H1 (cell line): ENCODE measurements around the gene STAG1. TPM values are rescaled to one million over a fixed set of nuclear protein-coding genes. Genes with fewer than 3 reads are reported as not detected.

Experiments used
- CTCF ChIA-PET: fragments of 300-600 bp; sonication (Branson Sonifier 250); formaldehyde crosslinking; loops from one replicate; lab custom pipeline; 2021; ENCODE audit not compliant: partially characterized antibody; lab: Charles Lee
- POLR2A ChIA-PET: fragments of 300-600 bp; sonication (Branson Sonifier 250); formaldehyde crosslinking; loops from one replicate; lab custom pipeline; 2021; ENCODE audit warnings: inconsistent platforms; ENCODE audit not compliant: partially characterized antibody; lab: Charles Lee
- DNase-seq, 2 experiments: peaks; one replicate each; pipeline versions ENCODE4 v3.0.0 to v3.0.0-alpha.2; 2010 to 2022; ENCODE audit warnings: low spot score in 2 of 2, low read depth in 1 of 2, mixed read lengths in 1 of 2
- FAIRE-seq: peaks from 2 replicates; lab custom pipeline; 2011; peaks lifted over from hg19 to GRCh38; lab: Jason Lieb, UNC
- H2AFZ ChIP-seq: 2 replicates; pipeline ENCODE4 v1.8.1; 2012; ENCODE audit warnings: low read length, inconsistent platforms
- H2AK5ac ChIP-seq: 2 replicates; pipeline ENCODE4 v1.6.1; 2013; ENCODE audit warnings: low read depth, low read length
- H2BK120ac ChIP-seq: replicated peaks from 2 replicates; pipeline ENCODE3; 2013; ENCODE audit warnings: low read depth, low read length, inconsistent platforms
- H2BK12ac ChIP-seq: 2 replicates; pipeline ENCODE4 v1.6.1; 2013; ENCODE audit warnings: low read depth, low read length
- H2BK15ac ChIP-seq: 2 replicates; pipeline ENCODE4 v1.6.1; 2013; ENCODE audit warnings: low read length
- H2BK20ac ChIP-seq: 2 replicates; pipeline ENCODE4 v1.6.1; 2013; ENCODE audit warnings: low read length
- H2BK5ac ChIP-seq: 2 replicates; pipeline ENCODE4 v1.6.1; 2013; ENCODE audit warnings: low read depth, low read length
- H3K14ac ChIP-seq: 2 replicates; pipeline ENCODE4 v1.6.1; 2013; ENCODE audit warnings: inconsistent platforms; ENCODE audit not compliant: insufficient read length
- H3K18ac ChIP-seq: 2 replicates; pipeline ENCODE4 v1.6.1; 2013; ENCODE audit warnings: low read length; ENCODE audit errors: extremely low read depth
- H3K23ac ChIP-seq: 2 replicates; pipeline ENCODE4 v1.6.1; 2013; ENCODE audit warnings: inconsistent platforms; ENCODE audit not compliant: insufficient read length
- H3K23me2 ChIP-seq: 2 replicates; pipeline ENCODE4 v1.6.1; 2013; ENCODE audit warnings: low read depth, low read length
- H3K27ac ChIP-seq: 2 replicates; pipeline ENCODE4 v1.6.1; 2011; ENCODE audit warnings: low read depth, low read length, inconsistent platforms
- H3K27me3 ChIP-seq, 4 experiments: replicated peaks in 1 of 4; 1 replicate in 1 of 4; 2 replicates in 3 of 4; pipeline versions ENCODE4 v1.6.1 to v1.8.1; 2011 to 2013; ENCODE audit warnings: low read length in 3 of 4, mild to moderate bottlenecking in 3 of 4, inconsistent platforms in 2 of 4, mixed read lengths in 2 of 4, moderate library complexity in 1 of 4; ENCODE audit not compliant: control insufficient read depth in 3 of 4, insufficient read depth in 3 of 4; ENCODE audit errors: extremely low read depth in 1 of 4
- H3K36me3 ChIP-seq, 4 experiments: 2 replicates each; pipeline versions ENCODE4 v1.6.1 to v1.8.1; 2011 to 2013; ENCODE audit warnings: mild to moderate bottlenecking in 4 of 4, low read length in 3 of 4, moderate library complexity in 2 of 4, control low read depth in 1 of 4, inconsistent platforms in 1 of 4; ENCODE audit not compliant: insufficient read depth in 4 of 4, control insufficient read depth in 2 of 4
- H3K4ac ChIP-seq: replicated peaks from 2 replicates; pipeline ENCODE3; 2013; ENCODE audit warnings: low read length, low read depth, mixed read lengths, inconsistent platforms; ENCODE audit not compliant: insufficient read length
- H3K4me1 ChIP-seq, 4 experiments: replicated peaks in 1 of 4; 1 replicate in 1 of 4; 2 replicates in 3 of 4; pipeline versions ENCODE4 v1.6.1 to v1.8.1; 2011 to 2013; ENCODE audit warnings: low read length in 3 of 4, inconsistent platforms in 2 of 4, mixed read lengths in 1 of 4; ENCODE audit not compliant: insufficient read depth in 4 of 4, control insufficient read depth in 3 of 4
- H3K4me2 ChIP-seq, 2 experiments: 2 replicates each; pipeline versions ENCODE4 v1.6.1 to v1.8.1; 2011 to 2013; ENCODE audit warnings: low read depth in 2 of 2, low read length in 2 of 2, control low read depth in 1 of 2, inconsistent platforms in 1 of 2, mild to moderate bottlenecking in 1 of 2; ENCODE audit not compliant: insufficient read depth in 1 of 2
- H3K4me3 ChIP-seq, 4 experiments: fragments of 200-600, 300-600 bp in 1 of 4; sonication (generic), shearing (Covaris generic), sonication (Bioruptor Twin) in 1 of 4; 2 replicates each; pipeline versions ENCODE4 v1.5.1 to v1.8.1; 2011 to 2016; ENCODE audit warnings: low read length in 4 of 4, low read depth in 3 of 4, control low read depth in 2 of 4, inconsistent platforms in 2 of 4, mild to moderate bottlenecking in 2 of 4, mixed read lengths in 1 of 4, moderate library complexity in 1 of 4; ENCODE audit not compliant: insufficient read depth in 2 of 4; ENCODE audit errors: extremely low read depth in 1 of 4
- H3K56ac ChIP-seq: replicated peaks from 2 replicates; pipeline ENCODE3; 2013; ENCODE audit warnings: low read depth, mild to moderate bottlenecking, mixed read lengths, low read length, inconsistent platforms; ENCODE audit not compliant: insufficient read length
- H3K79me1 ChIP-seq: 2 replicates; pipeline ENCODE4 v1.6.1; 2013; ENCODE audit warnings: low read depth, low read length, control low read depth
- H3K79me2 ChIP-seq, 2 experiments: 2 replicates each; pipeline versions ENCODE4 v1.6.1 to v1.8.1; 2012 to 2013; ENCODE audit warnings: low read length in 2 of 2, mild to moderate bottlenecking in 2 of 2, inconsistent platforms in 1 of 2; ENCODE audit not compliant: insufficient read depth in 2 of 2, control insufficient read depth in 1 of 2
- H3K9ac ChIP-seq, 4 experiments: replicated peaks in 1 of 4; 1 replicate in 1 of 4; 2 replicates in 3 of 4; pipeline versions ENCODE4 v1.6.1 to v1.8.1; 2011 to 2013; ENCODE audit warnings: low read depth in 3 of 4, low read length in 3 of 4, control low read depth in 2 of 4, mild to moderate bottlenecking in 2 of 4, moderate library complexity in 2 of 4, inconsistent platforms in 1 of 4; ENCODE audit errors: extremely low read depth in 1 of 4
- H3K9me3 ChIP-seq, 2 experiments: 2 replicates each; pipeline versions ENCODE4 v1.6.1 to v1.8.1; 2012 to 2013; ENCODE audit warnings: mild to moderate bottlenecking in 2 of 2, moderate library complexity in 2 of 2, control low read depth in 1 of 2, inconsistent platforms in 1 of 2, low read depth in 1 of 2, low read length in 1 of 2, mixed read lengths in 1 of 2; ENCODE audit not compliant: insufficient read depth in 2 of 2
- H4K20me1 ChIP-seq, 2 experiments: replicated peaks in 1 of 2; 2 replicates each; pipeline versions ENCODE3 to v1.8.1; 2011 to 2013; ENCODE audit warnings: inconsistent platforms in 2 of 2, low read length in 2 of 2, mild to moderate bottlenecking in 1 of 2; ENCODE audit not compliant: insufficient read depth in 2 of 2, control insufficient read depth in 1 of 2
- H4K5ac ChIP-seq: 2 replicates; pipeline ENCODE4 v1.6.1; 2013; ENCODE audit warnings: low read length, low read depth, mixed read lengths, inconsistent platforms; ENCODE audit not compliant: insufficient read length
- H4K8ac ChIP-seq: 2 replicates; pipeline ENCODE4 v1.8.0; 2013; ENCODE audit warnings: mild to moderate bottlenecking, moderate library complexity, low read length, inconsistent platforms; ENCODE audit not compliant: insufficient read depth; ENCODE audit errors: extremely low read depth
- H4K91ac ChIP-seq: replicated peaks from 2 replicates; pipeline ENCODE3; 2013; ENCODE audit warnings: low read length, mixed read lengths, inconsistent platforms; ENCODE audit not compliant: insufficient read length
- CBX8 ChIP-seq: fragments of 300-800, 300-1000 bp; sonication (generic); IDR thresholded peaks from 2 replicates; pipeline ENCODE4 v1.7.1; 2016; ENCODE audit warnings: low read depth, low read length, borderline replicate concordance
- EP300 ChIP-seq, 2 experiments: IDR thresholded peaks; 1 replicate in 1 of 2; 2 replicates in 1 of 2; pipeline ENCODE4 v1.6.1; 2011 to 2012; ENCODE audit warnings: low read depth in 2 of 2, low read length in 2 of 2, mild to moderate bottlenecking in 2 of 2, borderline replicate concordance in 1 of 2, inconsistent platforms in 1 of 2, moderate library complexity in 1 of 2
- GTF2F1 ChIP-seq: IDR thresholded peaks from 2 replicates; pipeline ENCODE4 v1.6.1; 2012; ENCODE audit warnings: low read depth, low read length, improper control_type of control experiment, borderline replicate concordance
- RAD21 ChIP-seq, 2 experiments: IDR thresholded peaks in 1 of 2; conservative IDR thresholded peaks in 1 of 2; 2 replicates each; pipeline ENCODE4 v1.6.1; 2011; ENCODE audit warnings: low read depth in 2 of 2, low read length in 2 of 2, improper control_type of control experiment in 1 of 2, inconsistent platforms in 1 of 2, mild to moderate bottlenecking in 1 of 2, moderate library complexity in 1 of 2
- SIX5 ChIP-seq: IDR thresholded peaks from 2 replicates; pipeline ENCODE4 v1.6.1; 2011; ENCODE audit warnings: mild to moderate bottlenecking, low read depth, low read length
- polyA plus RNA-seq, 7 experiments: library from polyadenylated mRNA; depleted of rRNA in 3 of 7; stranded (reverse) in 5 of 7; unstranded in 2 of 7; fragments of >200 nt in 5 of 7; fragments of 200-250 nt in 2 of 7; gene quantifications; 1 replicate in 5 of 7; 2 replicates in 1 of 7; 4 replicates in 1 of 7; pipeline versions ENCODE4 v1.2.1 to v1.2.3, GENCODE V29; 2011 to 2013; ENCODE audit warnings: missing spikeins in 2 of 7, mixed read lengths in 2 of 7
- total RNA-seq: library from RNA; stranded (reverse); fragmentation: NEBNext Ultra II Directional; extraction: Animal tissue kit (Norgen Biotek cat#: 25700); gene quantifications from 2 replicates; pipeline ENCODE4 v1.2.1, GENCODE V29; 2021

STAG1 gene
- total and polyA plus RNA-seq, 2 of the 8 experiments (the other 6 are each of a cell fraction or from before 2014, with no cell fraction given) = 4.6 to 23.4 TPM

- Histone ChIP-seq H3K4me2 (no peak overlapping the region), H2BK12ac (no peak overlapping the region), H3K36me3 (no peaks in the 10 kb centered on the region), H2BK20ac (no peak overlapping the region), H3K27ac (no peak overlapping the region), H3K79me1 (no peaks in the 10 kb centered on the region), H3K4ac (no peak overlapping the region), H4K5ac (no peak overlapping the region), H3K23ac (no peak overlapping the region), H3K56ac (no peak overlapping the region), H3K18ac (no peak overlapping the region), H2BK15ac (no peak overlapping the region), H3K9me3 (no peaks in the 10 kb centered on the region), H2AK5ac (no peak overlapping the region), H3K4me3 (no peak overlapping the region), H2BK120ac (no peak overlapping the region), H3K14ac (no peak overlapping the region), H2AFZ (no peak overlapping the region), H3K23me2 (no peaks in the 10 kb centered on the region), H3K27me3 (no peaks in the 10 kb centered on the region), H4K20me1 (no peaks in the 10 kb centered on the region), H4K8ac (no peak overlapping the region), H3K4me1 (no peaks in the 10 kb centered on the region), H3K79me2 (no peaks in the 10 kb centered on the region), H4K91ac (no peak overlapping the region), H2BK5ac (no peak overlapping the region), H3K9ac (no peak overlapping the region)
- CTCF ChIA-PET = interaction anchor here (1.3 to 1.9 kb wide), 4 partner anchors 9 to 211 kb away, joined by 4 to 7 read pairs (median 5); partner anchors contain the start of gene STAG1
- TF ChIP-seq EP300 (IDR thresholded peaks at IDR 0.05; ENCODE audit: borderline replicate concordance in 1 of 2, low read depth in 2 of 2, low read length in 2 of 2) (no peak), GTF2F1 (no peak), CBX8 (no peak), SIX5 (no peak), RAD21 (IDR thresholded peaks at IDR 0.05 in 1 of 2, conservative IDR thresholded peaks at IDR 0.05 in 1 of 2; ENCODE audit: low read depth in 2 of 2, low read length in 2 of 2) (0 out of 4 replicates have a peak, but pooled peaks of 1 of the 2 experiments have one; percentile 2)
- DNase-seq = no peak
- POLR2A ChIA-PET = interaction anchor here (5.2 kb wide), 1 partner anchor 205 kb away, joined by 24 read pairs; the partner anchor contains the start of gene STAG1
- FAIRE-seq = no peak
Observed at GRCh38 chr3:136546720-136547119, 205.5 kb downstream of the STAG1 start.
